ENCODE results near the gene PADI4.

The PADI4 gene

GRCh38 chr1:17352419-17352909, 44.5 kb downstream of the PADI4 start:
- no peak for DNase-seq

GRCh38 chr1:17355898-17356297, 47.9 kb downstream of the PADI4 start:
- no peak for DNase-seq

DNA sequence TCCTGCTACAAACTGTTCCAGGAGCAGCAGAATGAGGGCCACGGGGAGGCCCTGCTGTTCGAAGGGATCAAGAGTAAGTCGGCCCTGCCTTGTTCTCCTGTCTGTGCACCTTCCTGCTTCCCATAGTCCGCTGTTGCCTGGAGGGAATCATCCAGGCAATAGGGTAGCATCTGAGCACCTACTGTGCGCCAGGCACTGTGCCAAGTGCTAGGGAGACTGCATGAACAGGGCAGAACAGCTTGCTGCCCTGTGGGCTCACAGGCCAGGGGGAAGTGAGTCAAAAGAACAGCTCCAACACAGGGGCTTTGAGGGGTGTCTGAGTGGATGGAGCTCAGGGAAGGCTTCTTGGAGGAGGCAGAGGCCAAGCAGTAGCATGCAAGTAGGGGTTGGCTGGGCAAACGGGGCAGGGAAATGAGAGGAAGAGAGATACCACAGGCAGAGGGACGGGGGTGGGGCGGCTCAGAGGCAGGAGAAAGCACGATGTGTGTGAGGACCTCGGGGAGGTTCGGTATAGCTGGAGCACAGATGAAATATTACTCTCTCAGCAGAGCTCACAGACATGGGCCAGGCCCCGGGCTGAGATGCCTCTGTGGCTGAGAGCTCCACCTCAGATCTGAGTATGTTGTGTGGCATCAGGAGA, 48.5 kb downstream of the PADI4 start:
- DNase-seq = no peak

DNA sequence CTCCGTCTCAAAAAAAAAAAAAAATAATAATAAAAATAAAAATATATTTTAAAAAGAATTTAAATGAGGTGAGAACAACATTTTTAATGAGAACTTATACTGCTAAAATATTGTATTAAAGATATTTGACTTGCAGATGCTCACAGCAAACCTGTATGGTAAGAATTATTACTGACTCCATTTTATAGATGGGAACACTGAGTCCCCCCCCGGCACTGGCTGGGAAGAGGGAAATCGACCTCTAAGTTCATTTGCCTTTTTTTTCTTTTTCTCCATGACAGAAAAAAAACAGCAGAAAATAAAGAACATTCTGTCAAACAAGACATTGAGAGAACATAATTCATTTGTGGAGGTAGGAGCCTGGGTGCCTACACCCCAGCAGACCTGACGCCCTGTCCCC, 50.6 kb downstream of the PADI4 start:
- DNase-seq = no peak

- DNase-seq = no peak
Observed at GRCh38 chr1:17359031-17359430, 51.0 kb downstream of the PADI4 start.

- DNase-seq = no peak
Observed at GRCh38 chr1:17359808-17360207, 51.8 kb downstream of the PADI4 start.

DNA sequence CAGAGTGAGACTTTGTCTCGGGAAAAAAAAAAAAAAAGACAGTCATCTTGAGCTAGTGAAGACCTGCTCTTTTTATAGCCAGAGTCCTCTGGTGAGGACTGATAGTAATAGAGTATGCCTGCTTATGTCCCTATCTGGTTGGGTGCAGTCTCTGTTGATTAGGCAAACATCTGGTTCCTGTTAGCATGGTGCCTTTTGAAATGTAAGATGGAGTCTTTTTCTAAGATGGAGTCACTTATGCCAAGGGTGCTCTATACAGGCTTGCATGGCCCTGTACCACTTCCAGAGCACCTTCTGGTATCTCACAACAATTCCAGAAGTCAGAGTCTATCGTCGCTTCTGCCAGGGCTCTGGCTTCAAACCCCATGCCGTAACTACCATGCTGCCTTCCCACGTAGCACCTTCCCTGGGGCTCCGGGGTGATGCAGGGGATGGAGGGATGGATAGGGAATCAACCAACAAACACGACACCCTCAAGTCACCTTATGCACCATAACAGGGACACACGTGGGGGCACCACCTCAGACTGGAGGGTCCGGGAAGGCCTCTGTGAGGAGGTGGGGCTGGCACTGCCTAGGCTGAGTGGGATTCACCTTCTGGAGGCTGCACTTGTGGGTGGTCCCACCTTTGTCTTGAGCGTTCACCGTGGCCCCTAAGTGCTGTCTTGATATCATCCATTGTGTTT, 52.4 kb downstream of the PADI4 start:
- DNase-seq = no peak

DNA sequence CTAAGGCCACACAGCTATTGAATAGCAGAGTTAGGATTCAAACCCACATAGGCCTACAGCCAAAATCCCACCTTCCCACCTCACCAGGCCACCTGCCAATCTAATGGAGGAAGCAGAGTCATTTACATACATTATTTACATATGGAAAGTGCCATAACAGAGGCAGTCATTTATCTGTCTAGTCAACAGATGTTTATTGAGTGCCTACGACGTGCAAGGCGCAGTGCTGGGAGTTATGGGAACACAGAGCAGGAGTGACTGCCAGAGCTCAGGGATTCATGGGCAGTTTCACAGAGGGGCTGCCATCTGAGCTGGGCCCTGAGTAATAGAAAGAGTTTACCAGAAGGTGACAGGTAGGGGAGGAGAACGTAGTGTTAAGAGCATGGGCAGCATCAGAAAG, 53.7 kb downstream of the PADI4 start:
- DNase-seq = no peak

GRCh38 chr1:17363351-17363750, 55.4 kb downstream of the PADI4 start:
- no peak for DNase-seq

DNA sequence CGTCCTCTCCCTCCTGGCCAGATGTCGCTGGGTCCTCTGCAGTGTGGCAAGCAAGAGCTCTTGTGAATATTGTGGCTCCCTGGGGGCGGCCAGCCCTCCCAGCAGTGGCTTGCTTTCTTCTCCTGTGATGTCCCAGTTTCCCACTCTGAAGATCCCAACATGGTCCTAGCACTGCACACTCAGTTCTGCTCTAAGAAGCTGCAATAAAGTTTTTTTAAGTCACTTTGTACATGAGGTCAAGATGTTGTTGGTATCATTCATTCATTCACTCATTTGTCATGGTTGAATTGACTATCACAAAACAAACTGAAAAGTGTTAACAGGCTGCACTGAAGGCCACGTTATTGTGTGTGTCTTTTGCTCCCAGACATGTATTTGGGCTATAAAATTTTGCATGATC, 55.8 kb downstream of the PADI4 start:
- DNase-seq = no peak

DNA sequence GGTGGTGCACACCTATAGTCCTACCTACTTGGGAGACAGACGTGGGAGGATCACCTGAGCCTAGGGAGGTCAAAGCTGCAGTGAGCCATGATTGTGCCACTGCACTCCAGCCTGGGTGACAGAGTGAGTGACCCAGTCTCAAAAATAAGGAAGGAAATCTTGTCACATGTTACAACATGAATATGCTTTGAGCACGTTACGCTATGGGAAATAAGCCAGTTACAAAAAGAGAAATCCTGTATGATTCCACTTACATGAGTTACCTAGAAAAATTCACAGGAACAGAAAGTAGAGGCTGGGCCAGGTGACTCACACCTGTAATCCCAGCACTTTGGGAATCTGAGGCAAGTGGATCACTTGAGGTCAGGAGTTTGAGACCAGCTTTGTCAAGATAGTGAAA, 57.3 kb downstream of the PADI4 start:
- peak; percentile 5 for DNase-seq

- DNase-seq = no peak
Observed at GRCh38 chr1:17369466-17369865, 61.5 kb downstream of the PADI4 start.

DNA sequence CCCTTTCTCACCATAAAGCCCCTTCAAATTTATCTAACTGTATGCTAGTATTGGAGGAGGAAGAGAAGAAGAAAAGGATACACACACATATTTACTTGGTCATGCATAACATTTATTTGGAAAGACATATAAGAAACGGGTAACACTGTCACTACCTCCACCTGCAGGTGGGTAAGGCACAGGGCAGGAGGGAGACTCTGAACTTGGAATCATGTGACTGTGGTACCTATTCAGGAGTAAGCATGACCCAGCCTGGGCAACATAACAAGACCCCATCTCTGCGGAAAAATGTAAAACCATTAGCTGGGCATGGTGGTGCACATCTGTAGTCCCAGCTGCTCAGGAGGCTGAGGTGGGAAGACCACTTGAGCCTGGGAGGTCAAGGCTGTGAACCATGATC, 62.6 kb downstream of the PADI4 start:
- no peak for DNase-seq

DNA sequence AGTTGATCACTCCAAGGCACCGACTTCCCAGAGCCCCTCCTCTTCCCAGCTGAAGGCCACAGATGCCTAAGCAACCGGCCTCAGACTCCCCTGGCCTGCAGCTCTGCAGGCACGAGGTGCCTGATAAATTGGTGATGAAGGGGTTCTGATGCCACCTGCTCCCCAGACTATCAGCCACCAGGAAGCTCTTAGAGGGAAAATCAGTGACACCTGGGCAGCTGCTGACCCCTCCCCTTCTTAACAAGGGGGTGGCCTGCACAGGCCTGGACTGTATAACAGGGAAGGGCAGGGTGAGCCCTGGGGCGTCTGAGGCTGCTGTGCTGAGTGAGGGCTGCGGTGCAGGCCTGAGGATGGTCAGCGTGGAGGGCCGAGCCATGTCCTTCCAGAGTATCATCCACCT, 63.9 kb downstream of the PADI4 start, which contains the start of gene PADI6:
PADI6 (plus strand) TSS at position 301 of the 400 bp plus-strand sequence; CDS start at position 351, 50 bp downstream.
- DNase-seq = no peak

DNA sequence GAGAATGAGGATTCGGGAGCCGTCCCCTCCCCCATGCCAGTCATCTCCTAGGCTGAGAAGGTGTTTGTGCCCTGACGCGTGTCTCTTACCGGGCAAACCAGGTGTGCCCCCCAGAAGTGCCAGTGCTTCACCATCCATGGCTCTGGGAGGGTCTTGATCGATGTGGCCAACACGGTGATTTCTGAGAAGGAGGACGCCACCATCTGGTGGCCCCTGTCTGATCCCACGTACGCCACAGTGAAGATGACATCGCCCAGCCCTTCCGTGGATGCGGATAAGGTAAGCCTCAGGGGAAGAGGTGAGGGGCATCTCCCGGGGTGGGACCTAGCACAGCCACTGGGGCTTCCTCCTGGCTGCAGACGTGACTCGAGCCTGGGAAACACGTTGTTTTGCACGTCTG, 65.0 kb downstream of the PADI4 start:
- DNase-seq = no peak

GRCh38 chr1:17375651-17376050, 67.7 kb downstream of the PADI4 start:
- no peak for DNase-seq

DNA sequence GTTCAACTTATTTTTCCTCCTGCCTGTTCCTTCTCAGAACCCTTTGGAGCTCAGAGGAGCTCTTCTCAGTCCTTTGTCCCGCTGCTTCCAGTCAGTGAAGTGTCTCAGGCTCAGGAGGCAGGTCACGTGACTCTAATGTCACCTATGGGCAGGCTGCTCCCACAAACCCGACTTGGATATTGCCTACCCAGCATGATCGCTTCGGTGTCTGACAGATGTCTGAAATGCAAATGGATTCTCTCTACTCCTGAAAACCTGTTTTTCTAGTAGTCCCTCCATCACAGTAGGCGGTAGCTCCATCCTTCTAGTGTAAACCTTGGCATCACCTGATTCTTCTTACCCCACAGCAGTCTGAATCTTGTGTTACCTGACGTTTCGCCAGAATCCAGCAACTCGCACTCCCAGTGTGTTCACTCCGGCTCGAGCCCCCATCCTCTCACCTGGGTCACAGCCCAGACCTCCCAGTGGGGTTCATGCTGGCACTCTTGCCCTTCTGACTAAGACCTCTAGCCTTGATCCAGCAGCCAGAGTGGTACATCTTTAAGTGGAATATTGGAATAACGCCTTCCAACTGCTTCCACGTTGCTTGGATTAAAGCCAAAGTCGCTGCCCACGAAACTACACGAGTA, 69.4 kb downstream of the PADI4 start:
- no peak for DNase-seq

GRCh38 chr1:17381161-17381560, 73.2 kb downstream of the PADI4 start:
- no peak for DNase-seq

DNA sequence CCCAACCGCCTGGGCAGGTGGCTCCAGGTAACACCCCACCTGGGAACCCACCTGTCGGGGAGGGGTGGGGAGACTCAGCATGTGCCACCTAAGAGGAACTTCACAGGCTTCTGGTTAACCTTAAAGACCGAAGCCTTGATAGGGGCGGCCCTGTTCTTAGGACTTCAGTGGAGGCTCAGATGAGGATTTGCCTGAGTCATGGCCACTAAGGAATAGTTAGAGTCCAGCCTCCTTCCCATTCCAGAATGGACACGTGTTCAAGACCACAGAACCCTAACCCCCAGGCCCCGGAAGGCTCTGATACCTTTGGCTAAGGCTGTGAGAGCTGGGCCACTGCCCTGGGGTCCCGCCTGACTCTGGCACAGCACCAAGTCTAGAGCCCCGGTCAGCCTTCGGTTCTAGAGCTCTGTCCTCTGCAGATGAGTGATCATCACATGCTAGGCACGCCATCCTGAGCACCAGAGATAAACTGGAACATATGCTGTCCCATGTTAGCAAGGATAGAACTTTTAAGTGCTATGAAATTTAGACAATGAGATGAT, 84.3 kb downstream of the PADI4 start:
- DNase-seq = no peak

DNA sequence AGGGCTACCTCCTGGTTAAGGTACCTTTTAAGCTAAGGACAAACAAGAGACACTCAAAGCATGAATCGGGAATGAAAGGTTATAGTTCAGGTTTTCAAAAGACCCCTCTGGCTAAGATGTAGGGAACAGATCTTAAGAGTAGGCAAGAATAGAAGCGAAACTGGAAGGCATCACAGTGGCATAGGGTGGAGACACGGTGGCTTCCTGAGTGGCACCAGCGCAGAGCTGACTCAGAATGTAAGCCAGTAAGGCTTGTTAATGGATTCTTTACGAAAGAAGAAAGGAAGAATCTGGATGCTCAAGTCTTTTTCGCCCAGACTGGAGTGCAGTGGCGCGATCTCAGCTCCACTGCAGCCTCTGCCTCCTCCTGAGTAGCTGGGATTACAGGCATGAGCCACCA, 85.2 kb downstream of the PADI4 start:
- no peak for DNase-seq

DNA sequence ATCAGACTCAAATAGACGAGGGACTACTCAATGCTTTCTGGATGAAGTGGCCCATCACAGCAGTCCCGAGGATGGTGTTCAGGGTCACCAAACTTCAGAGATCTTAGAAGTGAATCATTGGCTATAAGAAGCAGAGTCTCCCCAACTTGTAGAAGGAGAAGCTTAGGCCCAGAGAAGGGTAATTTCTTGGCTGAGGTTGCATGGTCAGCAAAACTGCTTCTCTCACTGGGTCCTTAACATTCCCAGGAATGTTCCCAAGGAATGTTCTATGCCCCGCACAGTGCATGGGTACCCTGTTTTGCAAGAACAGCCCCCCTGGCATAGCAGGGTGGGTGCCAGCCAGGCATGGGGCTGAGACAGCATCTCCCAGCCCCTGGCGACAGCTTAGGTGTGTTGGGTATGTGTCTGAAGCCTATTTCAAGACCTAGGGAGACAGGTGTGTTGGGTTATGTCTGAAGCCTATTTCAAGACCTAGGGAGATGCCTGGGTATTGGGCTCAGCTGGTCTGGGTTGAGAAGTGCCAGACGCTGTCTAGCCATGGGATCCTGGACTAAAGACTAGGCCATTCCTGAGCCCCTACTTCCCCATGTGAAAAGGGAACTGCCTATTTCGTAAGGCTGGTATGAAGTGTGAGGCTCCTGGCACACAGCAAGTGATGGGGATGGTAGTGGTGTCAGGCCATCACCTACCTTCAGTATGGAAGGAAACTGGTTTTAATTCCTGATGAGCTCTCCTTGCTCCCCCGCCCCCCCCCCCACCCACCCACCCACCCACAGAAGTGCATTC, 90.1 kb downstream of the PADI4 start:
- DNase-seq = no peak

- DNase-seq = no peak
Observed at GRCh38 chr1:17400725-17401341, 92.8 kb downstream of the PADI4 start.

DNA sequence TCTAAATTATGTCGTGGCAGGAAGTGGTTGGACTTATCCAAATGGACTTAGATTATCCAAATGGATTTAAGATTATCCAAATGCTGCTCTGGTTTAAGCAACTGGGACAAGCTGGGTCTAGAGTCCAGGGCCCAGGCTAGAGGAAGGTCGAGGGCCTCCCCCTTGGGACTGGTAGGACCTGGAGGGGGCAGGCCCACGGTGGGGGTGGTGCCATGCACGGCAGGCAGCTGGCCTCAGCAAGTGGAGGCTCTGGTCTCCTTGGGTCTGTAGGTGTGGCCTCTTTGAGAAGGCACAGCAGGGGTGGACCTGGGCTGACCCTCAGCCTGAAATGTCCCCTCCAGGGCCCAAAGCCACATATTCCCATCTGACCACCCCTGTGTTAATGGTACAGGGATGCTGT, 93.8 kb downstream of the PADI4 start:
- DNase-seq = no peak
